HL-60 (cell line): ENCODE results near the gene CSNK1G1.
"Not testable (repeated sequence)": the region's sequence is repeated elsewhere in the genome, so short reads cannot be mapped to it uniquely, and the experiment has no call there.

Experiments
- DNase-seq, 2 experiments: peaks; one replicate each; pipeline ENCODE4 v3.0.0-alpha.2; 2010 to 2020; ENCODE audit warnings: low read depth in 1 of 2, low spot score in 1 of 2
- H3K27ac ChIP-seq: fragments of 250-450 bp; sonication (Bioruptor Pico); replicated peaks from 2 replicates; pipeline ENCODE4 v1.5.1; 2020; ENCODE audit warnings: mild to moderate bottlenecking, moderate library complexity
- H3K27me3 ChIP-seq: fragments of 250-450 bp; sonication (Bioruptor Pico); 2 replicates; pipeline ENCODE4 v1.5.1; 2021; ENCODE audit warnings: mild to moderate bottlenecking, moderate library complexity; ENCODE audit not compliant: insufficient read depth, poor library complexity, severe bottlenecking
- H3K4me3 ChIP-seq: replicated peaks from 2 replicates; pipeline ENCODE4 v1.5.1; 2011; ENCODE audit warnings: mild to moderate bottlenecking, control low read depth, low read length; ENCODE audit not compliant: insufficient read depth
- GABPA ChIP-seq: IDR thresholded peaks from 2 replicates; pipeline ENCODE4 v1.6.1; 2012; ENCODE audit warnings: low read depth
- POLR2AphosphoS5 ChIP-seq: IDR thresholded peaks from 2 replicates; pipeline ENCODE4 v1.6.1; 2012; ENCODE audit warnings: low read depth
- SPI1 ChIP-seq: IDR thresholded peaks from 2 replicates; pipeline ENCODE4 v1.6.1; 2012; ENCODE audit warnings: low read depth, mild to moderate bottlenecking, borderline replicate concordance
- TF ChIP-seq, protein P1 (sequence below): IDR thresholded peaks from one replicate; pipeline ENCODE4 v1.5.1; 2011; ENCODE audit warnings: low read length, control low read depth, inconsistent platforms; ENCODE audit not compliant: insufficient read depth
- TF ChIP-seq, protein P2 (sequence below): IDR thresholded peaks from 2 replicates; pipeline ENCODE4 v1.6.1; 2012; ENCODE audit warnings: low read depth; ENCODE audit not compliant: insufficient replicate concordance

The CSNK1G1 gene

DNA sequence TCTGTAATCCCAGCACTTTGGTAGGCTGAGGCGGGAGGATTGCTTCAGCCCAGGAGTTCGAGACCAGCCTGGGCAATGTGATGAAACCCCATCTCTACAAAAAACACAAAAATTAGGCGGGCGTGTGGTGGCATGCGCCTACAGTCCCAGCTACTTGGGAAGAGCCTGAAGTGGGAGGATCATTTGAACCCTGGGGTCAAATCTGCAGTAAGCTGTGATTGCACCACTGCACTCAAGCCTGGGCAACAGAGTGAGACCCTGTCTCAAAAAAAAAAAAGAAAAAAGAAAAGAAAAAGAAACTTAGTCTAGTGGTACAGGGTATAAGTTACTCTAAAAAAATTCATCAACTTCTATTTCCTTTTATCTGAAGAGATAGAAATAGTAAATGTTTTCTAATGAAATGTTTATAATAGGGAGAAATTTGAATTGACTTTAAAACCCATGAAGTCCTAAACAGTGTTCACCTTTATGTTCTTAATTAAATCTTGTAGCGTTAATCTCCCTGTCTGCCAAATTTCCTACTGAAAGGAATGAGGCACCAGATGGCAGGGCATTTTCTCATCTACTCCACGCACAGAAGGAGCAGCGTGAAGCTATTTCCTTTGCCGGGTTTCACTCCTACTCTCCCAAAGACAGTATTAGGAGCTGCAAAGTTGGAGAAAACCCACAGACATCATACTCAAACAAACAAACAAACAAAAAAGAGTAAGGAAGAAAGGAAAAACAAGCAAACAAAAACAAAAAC is 23.4 kb upstream of the CSNK1G1 start:
- no peaks in the 10 kb centered on the region for H3K27me3 ChIP-seq
- no peak for DNase-seq
- peak overlapping the region; percentile 65 for H3K4me3 ChIP-seq
- TF ChIP-seq SPI1 (no peak), GABPA (no peak), POLR2AphosphoS5 (no peak)
- H3K27ac ChIP-seq, result peak overlapping the region; percentile 92

DNA sequence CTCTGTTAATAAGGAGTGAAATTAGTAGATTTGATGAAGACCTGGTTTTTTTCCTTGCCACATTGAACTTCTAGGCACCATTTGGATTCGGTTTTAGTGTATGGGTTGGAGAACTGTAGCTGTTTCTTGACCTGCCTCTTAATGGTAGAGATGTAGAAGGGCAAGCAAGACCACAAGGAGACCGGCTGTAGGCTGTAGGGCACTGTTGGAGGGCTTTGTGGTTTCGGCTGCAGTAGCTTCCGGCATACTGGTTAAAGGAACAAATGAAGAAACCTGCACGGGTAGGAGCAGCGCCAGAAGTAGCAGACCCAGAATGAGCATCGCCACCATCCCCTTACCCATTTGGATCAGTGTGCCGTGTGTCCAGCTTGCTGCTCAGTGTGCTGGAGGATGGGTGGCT is 17.4 kb upstream of the CSNK1G1 start:
- no peaks in the 10 kb centered on the region for H3K27me3 ChIP-seq
- peak in 1 of 2 experiments; percentile 84 for DNase-seq
- H3K27ac ChIP-seq, result peak overlapping the region; percentile 50
- no peak overlapping the region for H3K4me3 ChIP-seq
- TF ChIP-seq POLR2AphosphoS5 (peak; percentile 65), GABPA (no peak)

DNA sequence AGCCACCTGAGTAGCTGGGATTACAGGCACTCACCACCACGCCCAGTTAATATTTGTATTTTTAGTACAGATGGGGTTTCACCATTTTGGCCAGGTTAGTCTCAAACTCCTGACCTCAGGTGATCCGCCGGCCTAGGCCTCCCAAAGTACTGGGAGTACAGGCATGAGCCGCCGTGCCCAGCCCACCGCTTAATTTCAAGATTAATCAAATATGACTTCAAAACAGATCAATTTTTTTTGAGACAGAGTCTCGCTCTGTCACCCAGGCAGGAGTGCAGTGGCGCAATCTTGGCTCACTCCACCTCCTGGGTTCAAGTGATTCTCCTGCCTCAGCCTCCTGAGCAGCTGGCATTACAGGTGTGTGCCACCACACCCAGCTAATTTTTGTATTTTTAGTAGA is 15.4 kb upstream of the CSNK1G1 start:
- not testable (repeated sequence) for H3K27ac ChIP-seq, H3K4me3 ChIP-seq, DNase-seq, H3K27me3 ChIP-seq

DNA sequence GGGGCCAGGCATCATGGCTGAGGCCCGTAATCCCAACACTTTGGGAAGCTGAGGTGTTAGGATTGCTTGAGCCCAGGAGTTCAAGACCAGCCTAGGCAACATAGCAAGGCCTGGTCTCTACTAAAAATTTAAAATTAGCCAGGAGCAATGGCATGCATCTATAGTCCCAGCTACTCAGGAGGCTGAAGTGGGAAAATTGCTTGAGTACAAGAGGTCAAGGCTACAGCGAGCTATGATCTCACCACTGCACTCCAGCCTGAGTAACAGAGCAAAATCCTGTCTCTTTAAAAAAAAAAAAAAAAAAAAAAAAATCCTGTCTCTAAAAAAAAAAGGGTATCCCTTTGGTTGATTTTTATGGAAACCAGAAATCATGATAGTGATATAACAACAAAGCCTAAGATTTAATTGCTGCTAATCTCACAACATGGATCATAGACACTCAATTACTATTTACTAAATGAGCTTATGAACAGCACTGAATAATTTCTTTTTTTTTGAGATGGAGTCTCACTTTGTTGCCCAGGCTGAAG is 13.2 kb upstream of the CSNK1G1 start:
- no peak for TF ChIP-seq GABPA
- TF ChIP-seq, protein P1, sequence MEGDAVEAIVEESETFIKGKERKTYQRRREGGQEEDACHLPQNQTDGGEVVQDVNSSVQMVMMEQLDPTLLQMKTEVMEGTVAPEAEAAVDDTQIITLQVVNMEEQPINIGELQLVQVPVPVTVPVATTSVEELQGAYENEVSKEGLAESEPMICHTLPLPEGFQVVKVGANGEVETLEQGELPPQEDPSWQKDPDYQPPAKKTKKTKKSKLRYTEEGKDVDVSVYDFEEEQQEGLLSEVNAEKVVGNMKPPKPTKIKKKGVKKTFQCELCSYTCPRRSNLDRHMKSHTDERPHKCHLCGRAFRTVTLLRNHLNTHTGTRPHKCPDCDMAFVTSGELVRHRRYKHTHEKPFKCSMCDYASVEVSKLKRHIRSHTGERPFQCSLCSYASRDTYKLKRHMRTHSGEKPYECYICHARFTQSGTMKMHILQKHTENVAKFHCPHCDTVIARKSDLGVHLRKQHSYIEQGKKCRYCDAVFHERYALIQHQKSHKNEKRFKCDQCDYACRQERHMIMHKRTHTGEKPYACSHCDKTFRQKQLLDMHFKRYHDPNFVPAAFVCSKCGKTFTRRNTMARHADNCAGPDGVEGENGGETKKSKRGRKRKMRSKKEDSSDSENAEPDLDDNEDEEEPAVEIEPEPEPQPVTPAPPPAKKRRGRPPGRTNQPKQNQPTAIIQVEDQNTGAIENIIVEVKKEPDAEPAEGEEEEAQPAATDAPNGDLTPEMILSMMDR, result no peak
- no peak for TF ChIP-seq POLR2AphosphoS5
- TF ChIP-seq SPI1, result no peak
- TF ChIP-seq, protein P2, sequence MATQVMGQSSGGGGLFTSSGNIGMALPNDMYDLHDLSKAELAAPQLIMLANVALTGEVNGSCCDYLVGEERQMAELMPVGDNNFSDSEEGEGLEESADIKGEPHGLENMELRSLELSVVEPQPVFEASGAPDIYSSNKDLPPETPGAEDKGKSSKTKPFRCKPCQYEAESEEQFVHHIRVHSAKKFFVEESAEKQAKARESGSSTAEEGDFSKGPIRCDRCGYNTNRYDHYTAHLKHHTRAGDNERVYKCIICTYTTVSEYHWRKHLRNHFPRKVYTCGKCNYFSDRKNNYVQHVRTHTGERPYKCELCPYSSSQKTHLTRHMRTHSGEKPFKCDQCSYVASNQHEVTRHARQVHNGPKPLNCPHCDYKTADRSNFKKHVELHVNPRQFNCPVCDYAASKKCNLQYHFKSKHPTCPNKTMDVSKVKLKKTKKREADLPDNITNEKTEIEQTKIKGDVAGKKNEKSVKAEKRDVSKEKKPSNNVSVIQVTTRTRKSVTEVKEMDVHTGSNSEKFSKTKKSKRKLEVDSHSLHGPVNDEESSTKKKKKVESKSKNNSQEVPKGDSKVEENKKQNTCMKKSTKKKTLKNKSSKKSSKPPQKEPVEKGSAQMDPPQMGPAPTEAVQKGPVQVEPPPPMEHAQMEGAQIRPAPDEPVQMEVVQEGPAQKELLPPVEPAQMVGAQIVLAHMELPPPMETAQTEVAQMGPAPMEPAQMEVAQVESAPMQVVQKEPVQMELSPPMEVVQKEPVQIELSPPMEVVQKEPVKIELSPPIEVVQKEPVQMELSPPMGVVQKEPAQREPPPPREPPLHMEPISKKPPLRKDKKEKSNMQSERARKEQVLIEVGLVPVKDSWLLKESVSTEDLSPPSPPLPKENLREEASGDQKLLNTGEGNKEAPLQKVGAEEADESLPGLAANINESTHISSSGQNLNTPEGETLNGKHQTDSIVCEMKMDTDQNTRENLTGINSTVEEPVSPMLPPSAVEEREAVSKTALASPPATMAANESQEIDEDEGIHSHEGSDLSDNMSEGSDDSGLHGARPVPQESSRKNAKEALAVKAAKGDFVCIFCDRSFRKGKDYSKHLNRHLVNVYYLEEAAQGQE, result no peak
- no peak overlapping the region for H3K27ac ChIP-seq
- no peak overlapping the region for H3K4me3 ChIP-seq
- DNase-seq, result no peak
- H3K27me3 ChIP-seq, result no peaks in the 10 kb centered on the region

DNA sequence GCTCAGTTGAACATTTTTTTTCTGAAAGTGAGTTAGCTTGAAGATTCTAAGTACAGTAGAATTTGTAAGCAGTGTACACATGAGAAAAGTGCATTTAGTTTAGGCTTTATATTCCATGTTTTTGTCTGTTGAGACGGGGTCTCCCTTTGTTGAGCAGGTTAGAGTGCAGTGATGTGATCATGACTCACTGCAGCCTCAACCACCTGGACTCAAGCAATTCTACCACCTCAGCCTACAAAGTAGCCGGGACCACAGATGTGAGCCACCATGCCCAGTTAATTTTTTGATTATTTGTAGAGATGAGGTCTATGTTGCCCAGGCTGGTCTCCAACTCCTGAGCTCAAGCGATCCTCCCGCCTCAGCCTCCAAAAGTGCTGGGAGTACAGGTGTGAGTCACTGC is 5.3 kb upstream of the CSNK1G1 start:
- H3K4me3 ChIP-seq, result no peak overlapping the region
- H3K27me3 ChIP-seq, result no peaks in the 10 kb centered on the region
- TF ChIP-seq POLR2AphosphoS5, result no peak
- TF ChIP-seq, protein P2, result no peak
- TF ChIP-seq, protein P1, result no peak
- TF ChIP-seq GABPA, result no peak
- no peak for TF ChIP-seq SPI1
- no peak for DNase-seq
- H3K27ac ChIP-seq, result no peak overlapping the region
